ENCODE data around the gene TMTC1.

DNA sequence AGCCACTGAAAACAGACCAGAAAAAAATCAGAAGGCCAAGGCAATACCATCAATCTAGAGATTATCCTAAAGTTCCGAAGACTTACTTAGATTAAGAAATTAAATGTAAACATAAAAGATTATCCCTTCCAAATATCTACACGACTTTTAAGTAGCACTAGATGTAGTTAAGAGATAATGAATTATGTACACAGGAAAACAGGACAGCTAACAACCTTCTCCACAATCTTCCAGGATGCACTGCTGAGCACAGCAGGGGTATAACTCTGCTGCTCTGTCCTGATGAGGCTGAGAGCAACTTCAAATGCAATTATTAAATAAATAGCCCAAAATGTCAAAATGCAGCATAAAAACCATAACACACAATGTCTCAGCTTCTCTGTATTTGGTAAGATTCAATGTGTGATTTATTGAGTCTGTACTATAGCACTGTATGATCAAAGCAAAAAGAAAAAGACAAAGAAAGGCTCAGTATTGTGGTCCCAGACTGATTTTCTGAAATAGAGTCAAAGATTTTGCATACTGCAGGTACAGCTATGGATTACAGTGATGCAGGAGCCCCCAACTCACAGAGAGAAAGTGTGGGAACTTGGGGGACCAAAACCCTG, 56.9 kb downstream of the TMTC1 start:
- TF ChIP-seq, protein P1, sequence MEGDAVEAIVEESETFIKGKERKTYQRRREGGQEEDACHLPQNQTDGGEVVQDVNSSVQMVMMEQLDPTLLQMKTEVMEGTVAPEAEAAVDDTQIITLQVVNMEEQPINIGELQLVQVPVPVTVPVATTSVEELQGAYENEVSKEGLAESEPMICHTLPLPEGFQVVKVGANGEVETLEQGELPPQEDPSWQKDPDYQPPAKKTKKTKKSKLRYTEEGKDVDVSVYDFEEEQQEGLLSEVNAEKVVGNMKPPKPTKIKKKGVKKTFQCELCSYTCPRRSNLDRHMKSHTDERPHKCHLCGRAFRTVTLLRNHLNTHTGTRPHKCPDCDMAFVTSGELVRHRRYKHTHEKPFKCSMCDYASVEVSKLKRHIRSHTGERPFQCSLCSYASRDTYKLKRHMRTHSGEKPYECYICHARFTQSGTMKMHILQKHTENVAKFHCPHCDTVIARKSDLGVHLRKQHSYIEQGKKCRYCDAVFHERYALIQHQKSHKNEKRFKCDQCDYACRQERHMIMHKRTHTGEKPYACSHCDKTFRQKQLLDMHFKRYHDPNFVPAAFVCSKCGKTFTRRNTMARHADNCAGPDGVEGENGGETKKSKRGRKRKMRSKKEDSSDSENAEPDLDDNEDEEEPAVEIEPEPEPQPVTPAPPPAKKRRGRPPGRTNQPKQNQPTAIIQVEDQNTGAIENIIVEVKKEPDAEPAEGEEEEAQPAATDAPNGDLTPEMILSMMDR (IDR thresholded peaks at IDR 0.05) = no peak
- no peak for TF ChIP-seq EZH2 (IDR thresholded peaks at IDR 0.05; ENCODE audit: borderline replicate concordance, insufficient read depth, low read depth, low read length, poor library complexity, severe bottlenecking)

Measured in B cell (primary cell).